NCI-H748 treated with DMSO at 0.1 percent for 48 hours (cell line): ENCODE results near the gene GYPC.

Source experiments
- DNase-seq: peaks from one replicate; lab custom pipeline; 2025; lab: John Stamatoyannopoulos, UW

The GYPC gene

DNA sequence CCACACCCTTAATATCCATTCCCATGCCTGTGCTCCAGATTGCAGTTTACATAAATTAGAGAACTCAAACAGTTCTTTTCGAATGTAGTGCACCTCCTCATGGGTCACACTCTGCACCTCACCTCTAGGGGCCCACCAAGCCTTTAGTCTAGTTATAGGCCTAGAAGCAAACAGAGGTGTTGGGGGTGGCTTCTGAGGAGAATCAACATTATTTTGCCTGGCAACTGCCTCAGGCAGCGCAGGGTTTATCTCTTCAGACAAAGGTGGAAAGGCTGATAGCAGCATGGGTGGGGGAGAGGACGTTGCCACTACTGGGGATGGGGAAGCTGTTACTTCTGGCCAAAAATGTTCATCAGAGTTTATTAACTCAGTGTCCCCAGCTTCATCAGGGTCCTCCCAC is 5.0 kb upstream of the GYPC start:
- no peak for DNase-seq

DNA sequence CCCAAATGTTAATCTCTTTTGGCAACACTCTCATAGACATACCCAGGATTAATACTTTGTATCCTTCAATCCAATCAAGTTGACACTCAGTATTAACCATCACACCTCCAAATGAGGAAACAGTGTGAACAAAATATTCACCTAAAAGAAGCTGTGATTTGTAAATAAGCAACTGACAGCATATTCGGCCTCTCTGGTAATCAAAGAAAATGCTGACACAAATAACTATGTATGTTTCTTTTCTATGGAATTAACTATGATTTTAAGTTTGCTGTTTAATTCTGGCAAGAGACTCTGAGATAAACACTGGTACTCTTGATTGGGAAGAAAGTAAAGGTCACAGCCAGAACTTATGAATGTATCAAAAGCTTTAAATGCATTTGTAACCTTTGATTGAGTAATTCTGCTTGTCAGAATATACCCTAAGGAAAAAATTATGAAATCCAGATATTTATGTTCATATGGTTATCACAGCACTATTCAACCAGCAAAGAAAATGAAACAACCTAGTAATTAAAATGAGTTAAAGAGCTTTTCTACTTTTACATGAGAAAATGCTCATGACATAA is 3.6 kb upstream of the GYPC start:
- no peak for DNase-seq

DNA sequence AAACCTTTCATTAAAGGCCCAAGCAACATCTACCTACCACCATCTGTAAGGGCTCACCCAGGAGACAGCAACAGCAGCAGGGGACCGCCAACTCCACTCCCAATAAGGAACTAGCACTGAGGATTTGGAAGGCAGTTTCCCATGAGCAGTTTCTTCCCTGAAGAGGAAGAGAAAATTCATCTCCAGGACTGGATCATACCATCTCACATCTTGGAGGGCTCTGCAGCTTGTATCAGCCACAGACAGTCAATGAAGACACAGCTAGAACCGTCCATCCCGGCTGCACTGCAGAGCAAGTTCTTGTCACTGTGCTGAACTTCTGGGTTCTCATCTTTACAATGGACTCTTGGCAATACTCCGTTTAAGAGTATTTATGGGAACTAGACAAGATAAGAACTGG is 2.8 kb upstream of the GYPC start:
- DNase-seq: no peak

- DNase-seq: no peak
Observed at GRCh38 chr2:126653761-126654160, 2.2 kb upstream of the GYPC start.

GRCh38 chr2:126655051-126655450 is 907 bp upstream of the GYPC start:
- DNase-seq: no peak

DNA sequence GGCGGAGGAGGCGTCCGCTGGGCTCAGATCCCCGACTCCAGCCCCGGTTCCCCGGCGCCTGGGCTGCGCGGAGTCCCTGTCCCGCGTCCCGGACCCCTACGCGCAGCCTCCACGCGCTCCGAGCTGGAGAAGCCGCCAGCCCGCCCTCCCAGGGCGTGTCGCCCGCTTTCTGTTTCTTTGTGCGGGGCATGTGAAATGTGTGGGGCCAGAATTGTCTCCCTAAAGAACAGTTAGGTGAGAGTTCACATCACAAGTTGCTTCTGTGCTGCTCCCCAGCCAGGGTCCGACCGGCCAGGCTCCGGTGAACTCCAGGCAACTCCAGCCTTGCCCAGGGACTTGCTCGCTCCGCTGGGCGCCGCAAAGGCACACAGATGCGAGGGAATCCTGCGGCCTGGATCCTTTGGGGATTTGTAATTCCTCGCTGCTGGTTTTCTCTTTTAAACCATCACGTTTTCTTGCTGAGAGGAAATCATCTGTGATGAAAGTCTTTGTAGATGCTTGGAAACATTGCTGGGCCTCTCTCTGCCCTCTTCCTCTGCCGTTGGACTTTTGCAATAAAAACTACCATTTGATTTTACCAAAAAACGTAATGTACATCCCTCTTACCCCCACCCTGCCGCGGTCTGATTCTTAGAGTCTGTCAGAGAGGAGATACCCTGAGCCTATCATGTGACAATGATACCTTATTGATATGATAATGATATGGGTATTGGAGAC is 631 bp downstream of the GYPC start:
- no peak for DNase-seq

GRCh38 chr2:126657148-126657635 is 1.2 kb downstream of the GYPC start:
- DNase-seq: no peak

GRCh38 chr2:126657636-126658318 is 1.8 kb downstream of the GYPC start:
- no peak for DNase-seq

DNA sequence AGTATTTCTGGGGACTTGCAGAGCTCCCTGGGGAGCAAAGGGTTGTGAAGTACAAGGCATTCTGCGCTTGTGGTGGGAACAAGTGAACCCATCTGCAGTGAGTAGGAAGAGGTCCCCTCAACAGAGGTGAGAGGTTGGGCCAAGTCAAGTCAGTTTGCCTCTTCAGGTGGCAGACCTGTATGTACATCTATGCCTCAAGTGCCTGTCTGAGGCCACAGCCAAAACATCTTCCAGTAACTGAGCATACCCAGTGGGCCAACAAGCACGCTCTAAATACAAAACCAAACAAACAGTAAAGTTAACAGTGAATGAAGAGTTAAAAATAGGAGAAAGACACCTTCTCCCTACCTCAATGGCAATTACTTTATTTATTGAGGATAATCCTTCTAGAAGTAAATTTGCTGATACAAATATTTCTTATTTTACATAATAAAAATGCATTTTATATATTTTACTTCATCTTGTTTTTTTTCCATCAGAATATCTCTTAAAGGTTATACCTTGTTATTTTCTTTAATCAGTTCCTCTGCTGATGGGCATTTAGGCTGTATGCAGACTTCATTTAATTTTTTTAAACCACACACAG is 2.5 kb downstream of the GYPC start:
- DNase-seq: no peak

DNA sequence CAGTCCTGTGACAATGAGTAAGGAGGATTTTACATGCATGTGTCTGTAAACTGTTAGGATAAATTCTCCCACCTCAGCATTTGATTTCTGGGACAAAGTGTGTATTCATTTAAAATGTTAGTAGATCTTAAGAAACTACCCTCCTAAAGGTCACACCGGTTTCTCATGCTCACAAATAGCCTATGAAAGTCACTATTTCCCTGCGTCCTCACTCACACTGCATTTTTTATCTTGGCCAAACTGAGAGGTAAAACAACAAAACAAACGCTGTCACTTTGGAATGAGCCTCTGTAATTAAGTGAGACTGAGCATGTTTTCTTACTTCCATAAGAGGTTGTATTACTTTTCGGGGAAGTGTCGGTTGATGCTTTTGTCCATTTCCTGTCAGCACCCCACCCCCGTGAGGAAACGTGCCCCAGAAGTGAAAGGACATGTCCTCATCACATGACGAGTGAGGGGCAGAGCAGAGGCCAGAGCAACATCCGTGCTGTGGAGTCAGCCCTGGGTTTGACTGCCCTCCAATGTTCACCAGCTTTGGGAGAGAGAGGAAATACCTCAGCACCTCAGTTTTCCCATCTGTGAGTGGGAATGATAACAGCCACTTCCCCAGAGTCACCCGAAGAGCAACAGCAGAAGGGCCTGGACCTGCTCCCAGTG is 3.1 kb downstream of the GYPC start:
- DNase-seq: no peak

GRCh38 chr2:126659562-126660467 is 3.9 kb downstream of the GYPC start:
- DNase-seq: no peak

GRCh38 chr2:126660971-126661370 is 5.0 kb downstream of the GYPC start:
- no peak for DNase-seq

DNA sequence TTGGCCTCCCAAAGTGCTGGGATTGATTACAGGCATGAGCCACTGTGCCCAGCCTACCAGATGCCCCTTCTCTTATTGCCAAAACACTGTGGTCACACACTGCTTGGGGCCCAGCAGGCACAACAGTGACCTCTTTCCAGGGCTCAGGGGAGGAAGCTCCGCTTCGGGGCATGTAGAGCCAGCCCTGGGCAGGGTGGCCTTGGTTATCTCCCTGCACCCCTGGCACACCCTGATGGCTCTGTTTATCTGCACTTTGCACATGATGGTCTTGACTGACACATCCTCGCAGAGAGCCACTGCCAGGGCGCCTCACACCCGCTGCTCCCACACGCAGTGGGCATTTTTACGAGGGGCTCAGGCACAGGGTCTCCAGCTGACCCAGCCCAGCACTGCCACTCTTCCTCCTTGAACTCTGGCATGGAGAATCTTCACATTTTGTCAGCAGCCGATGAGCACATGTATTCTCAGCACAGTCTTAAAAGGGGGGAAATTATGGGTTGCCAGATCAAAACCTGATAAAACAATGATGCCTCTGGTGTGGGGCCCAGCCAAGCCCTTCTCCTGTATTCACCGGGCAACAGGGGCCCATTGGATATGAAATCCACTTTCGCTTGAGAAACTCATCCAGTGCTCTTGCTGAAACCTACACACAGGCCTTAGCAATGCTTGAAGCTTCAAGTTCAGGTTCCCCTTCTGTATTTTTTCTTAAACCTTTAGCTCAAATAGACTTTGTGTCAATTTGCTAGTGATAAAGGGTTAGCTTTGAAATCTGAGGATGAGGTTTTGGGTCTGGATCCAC is 5.9 kb downstream of the GYPC start:
- no peak for DNase-seq

DNA sequence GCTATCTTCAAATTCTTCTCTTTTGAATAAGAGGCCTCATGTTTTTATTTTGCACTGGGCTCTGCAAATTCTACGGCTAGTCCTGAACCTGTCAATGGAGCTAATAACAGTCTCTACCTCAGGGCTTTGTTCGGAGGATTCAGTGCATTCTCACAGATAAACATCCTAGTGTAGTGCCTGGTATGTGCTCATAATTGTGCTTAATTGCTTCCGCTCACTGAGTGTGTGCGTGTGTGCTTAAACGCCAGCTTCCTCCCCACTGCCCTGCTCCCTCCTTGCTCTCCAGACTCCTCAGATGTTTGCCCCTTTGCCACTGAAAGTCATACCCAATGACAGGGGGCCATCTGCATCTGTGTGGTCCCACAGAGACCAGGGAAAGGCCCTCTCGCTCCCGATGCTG is 6.7 kb downstream of the GYPC start:
- DNase-seq: peak; percentile 40

DNA sequence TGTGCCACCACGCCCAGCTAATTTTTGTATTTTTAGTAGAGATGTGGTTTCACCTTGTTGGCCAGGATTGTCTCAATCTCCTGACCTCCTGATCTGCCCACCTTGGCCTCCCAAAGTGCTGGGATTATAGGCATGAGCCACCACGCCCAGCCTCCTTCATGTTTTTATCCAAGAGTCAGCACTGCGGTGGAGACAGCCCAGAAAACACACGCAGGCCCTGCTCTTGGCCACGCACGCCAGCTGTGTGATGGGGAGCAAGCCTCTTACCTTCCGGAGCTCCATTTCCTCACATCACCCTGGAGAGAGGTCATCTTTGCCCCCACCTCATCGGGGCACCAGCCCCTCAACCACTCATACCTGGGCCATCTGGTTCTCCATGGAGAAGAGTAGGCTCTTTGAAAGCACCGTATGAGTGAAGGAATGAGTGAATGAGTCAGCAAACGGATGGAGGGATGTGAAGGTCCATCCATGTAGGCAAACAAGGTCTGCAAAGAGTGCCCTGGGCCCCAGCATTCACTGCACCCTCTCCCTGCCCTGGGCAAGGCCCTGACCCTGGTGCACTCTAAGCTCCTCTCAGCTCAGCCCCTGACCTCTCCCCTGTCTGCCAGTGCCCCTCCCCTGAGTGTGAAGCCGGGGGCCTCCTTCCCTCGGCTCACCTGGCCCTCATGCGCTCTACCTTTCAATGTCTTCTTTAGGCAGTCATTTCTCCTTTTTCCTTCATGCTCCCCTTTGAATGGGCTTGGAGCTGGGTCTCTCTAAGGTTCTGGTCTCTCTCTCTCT is 7.4 kb downstream of the GYPC start:
- no peak for DNase-seq

- no peak for DNase-seq
Observed at GRCh38 chr2:126664234-126664633, 8.3 kb downstream of the GYPC start.

GRCh38 chr2:126664639-126665038 is 8.7 kb downstream of the GYPC start:
- DNase-seq: no peak

- DNase-seq: no peak
Observed at GRCh38 chr2:126665483-126665882, 9.5 kb downstream of the GYPC start.

- no peak for DNase-seq
Observed at GRCh38 chr2:126668254-126668653, 12.3 kb downstream of the GYPC start.

DNA sequence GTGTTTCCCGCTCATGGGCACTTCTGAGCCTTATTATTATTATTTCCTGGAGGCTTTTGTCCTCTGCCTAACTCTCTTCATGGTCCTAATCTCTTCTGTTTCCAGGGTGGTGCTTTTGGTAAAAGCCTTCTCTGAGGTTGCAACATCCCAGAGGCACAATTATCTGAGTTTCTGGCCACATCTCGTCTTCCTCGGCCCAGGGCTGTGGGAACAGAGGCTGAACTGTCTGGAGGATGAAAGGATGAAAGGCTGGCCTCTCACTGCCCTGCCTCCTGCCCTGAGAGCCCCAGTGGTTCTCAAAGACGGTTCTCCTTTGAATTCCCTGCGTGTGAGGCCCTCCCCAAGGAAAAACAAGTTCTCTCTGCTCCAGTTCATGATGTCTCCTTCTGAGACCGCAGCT is 13.8 kb downstream of the GYPC start:
- DNase-seq: no peak
